SK-MEL-5 (cell line): ENCODE data around the gene LPA. TPM values are rescaled to one million over a fixed set of nuclear protein-coding genes. Genes with fewer than 3 reads are reported as not detected.

ENCODE experiments used
- DNase-seq: peaks from one replicate; pipeline ENCODE4 v3.0.0-alpha.2; 2016; ENCODE audit warnings: low read depth, low spot score
- in situ Hi-C: cut with HindIII; loops from 2 replicates; pipeline ENCODE4 v1.10.0; 2016; ENCODE audit warnings: low sequenced_read_pairs, high pct_unique_total_duplicates, low pct_unique_long_range_greater_than_20kb
- total RNA-seq: library from RNA; depleted of rRNA; stranded (reverse); fragments of >200 nt; shearing (Covaris generic); gene quantifications from 2 replicates; pipeline ENCODE4 v1.2.3, GENCODE V29; 2014; rRNA removed

LPA gene
- total RNA-seq, 1 experiment from 2014 or later: not detected

GRCh38 chr6:160487116-160487515 is 177.0 kb downstream of the LPA start:
- no peak for DNase-seq
- in situ Hi-C loops: no loop called here

Other genes starting within 250 kb of the LPA start
- gene PLG, start 38.0 kb upstream of the LPA start, total RNA-seq: not detected in 2 replicates